Glutamatergic neuron (in vitro differentiated cells): ENCODE results near the gene PIP5K1B. TPM values are rescaled to one million over a fixed set of nuclear protein-coding genes. Genes with fewer than 3 reads are reported as not detected.

Source experiments
- DNase-seq: peaks from one replicate; pipeline ENCODE4 v3.0.0; 2022
- H3K27ac Mint-ChIP-seq: one replicate; pipeline ENCODE4 v1.8.0; 2020; ENCODE audit warnings: mild to moderate bottlenecking, mixed read lengths, inconsistent platforms; ENCODE audit not compliant: unreplicated experiment
- H3K27me3 Mint-ChIP-seq: one replicate; pipeline ENCODE4 v1.8.0; 2020; ENCODE audit warnings: mild to moderate bottlenecking, moderate library complexity, mixed read lengths, inconsistent platforms; ENCODE audit not compliant: unreplicated experiment
- H3K36me3 Mint-ChIP-seq: one replicate; pipeline ENCODE4 v1.8.0; 2020; ENCODE audit warnings: mild to moderate bottlenecking, mixed read lengths, inconsistent platforms; ENCODE audit not compliant: unreplicated experiment
- H3K4me1 Mint-ChIP-seq: one replicate; pipeline ENCODE4 v1.8.0; 2020; ENCODE audit warnings: mild to moderate bottlenecking, low read depth, mixed read lengths, inconsistent platforms; ENCODE audit not compliant: unreplicated experiment
- H3K4me3 Mint-ChIP-seq: one replicate; pipeline ENCODE4 v1.8.0; 2020; ENCODE audit warnings: mild to moderate bottlenecking, mixed read lengths, inconsistent platforms; ENCODE audit not compliant: unreplicated experiment
- H3K9me3 Mint-ChIP-seq: one replicate; pipeline ENCODE4 v1.8.0; 2020; ENCODE audit warnings: mild to moderate bottlenecking, moderate library complexity, mixed read lengths, inconsistent platforms; ENCODE audit not compliant: unreplicated experiment
- total RNA-seq: library from RNA; stranded (reverse); fragmentation: NEBNext Ultra II Directional; extraction: Animal tissue kit (Norgen Biotek cat#: 25700); gene quantifications from one replicate; pipeline ENCODE4 v1.2.1, GENCODE V29; 2021; ENCODE audit not compliant: unreplicated experiment
- TF ChIP-seq, protein P1 (sequence below): fragments of 200-600 bp; sonication (generic); IDR thresholded peaks from one replicate; pipeline ENCODE4 v1.5.0; 2021; ENCODE audit not compliant: partially characterized antibody, unreplicated experiment

The PIP5K1B gene
- total RNA-seq, 1 donor from 2014 or later = 0.27 TPM

GRCh38 chr9:69020301-69021145, 315.5 kb downstream of the PIP5K1B start:
- Mint-ChIP-seq H3K27ac (no peak overlapping the region), H3K4me1 (peaks cover 2% of the 10 kb centered on the region), H3K9me3 (no peaks in the 10 kb centered on the region), H3K4me3 (no peak overlapping the region), H3K27me3 (no peaks in the 10 kb centered on the region), H3K36me3 (no peaks in the 10 kb centered on the region)
- TF ChIP-seq, protein P1, sequence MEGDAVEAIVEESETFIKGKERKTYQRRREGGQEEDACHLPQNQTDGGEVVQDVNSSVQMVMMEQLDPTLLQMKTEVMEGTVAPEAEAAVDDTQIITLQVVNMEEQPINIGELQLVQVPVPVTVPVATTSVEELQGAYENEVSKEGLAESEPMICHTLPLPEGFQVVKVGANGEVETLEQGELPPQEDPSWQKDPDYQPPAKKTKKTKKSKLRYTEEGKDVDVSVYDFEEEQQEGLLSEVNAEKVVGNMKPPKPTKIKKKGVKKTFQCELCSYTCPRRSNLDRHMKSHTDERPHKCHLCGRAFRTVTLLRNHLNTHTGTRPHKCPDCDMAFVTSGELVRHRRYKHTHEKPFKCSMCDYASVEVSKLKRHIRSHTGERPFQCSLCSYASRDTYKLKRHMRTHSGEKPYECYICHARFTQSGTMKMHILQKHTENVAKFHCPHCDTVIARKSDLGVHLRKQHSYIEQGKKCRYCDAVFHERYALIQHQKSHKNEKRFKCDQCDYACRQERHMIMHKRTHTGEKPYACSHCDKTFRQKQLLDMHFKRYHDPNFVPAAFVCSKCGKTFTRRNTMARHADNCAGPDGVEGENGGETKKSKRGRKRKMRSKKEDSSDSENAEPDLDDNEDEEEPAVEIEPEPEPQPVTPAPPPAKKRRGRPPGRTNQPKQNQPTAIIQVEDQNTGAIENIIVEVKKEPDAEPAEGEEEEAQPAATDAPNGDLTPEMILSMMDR = no peak
- no peak for DNase-seq

DNA sequence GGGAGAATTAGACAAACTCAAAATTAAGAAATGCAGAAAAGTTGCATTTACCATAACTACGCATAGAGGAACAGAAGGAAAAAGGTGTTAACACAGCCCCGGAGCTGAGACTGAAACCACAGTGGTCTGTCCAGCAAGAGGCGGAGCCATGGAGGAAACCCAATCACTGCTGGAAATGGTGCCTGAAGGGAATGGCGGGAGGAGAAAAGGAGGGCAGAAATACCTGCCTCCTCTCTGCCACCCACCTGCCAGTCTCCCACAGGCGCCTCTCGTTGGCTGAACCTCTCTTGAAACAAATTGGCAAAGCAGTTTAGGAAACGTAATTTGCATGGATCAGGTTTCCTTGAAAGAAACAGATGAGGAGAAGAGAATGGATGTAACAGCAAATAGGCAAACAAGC, 318.6 kb downstream of the PIP5K1B start:
- H3K27me3 Mint-ChIP-seq = no peaks in the 10 kb centered on the region

DNA sequence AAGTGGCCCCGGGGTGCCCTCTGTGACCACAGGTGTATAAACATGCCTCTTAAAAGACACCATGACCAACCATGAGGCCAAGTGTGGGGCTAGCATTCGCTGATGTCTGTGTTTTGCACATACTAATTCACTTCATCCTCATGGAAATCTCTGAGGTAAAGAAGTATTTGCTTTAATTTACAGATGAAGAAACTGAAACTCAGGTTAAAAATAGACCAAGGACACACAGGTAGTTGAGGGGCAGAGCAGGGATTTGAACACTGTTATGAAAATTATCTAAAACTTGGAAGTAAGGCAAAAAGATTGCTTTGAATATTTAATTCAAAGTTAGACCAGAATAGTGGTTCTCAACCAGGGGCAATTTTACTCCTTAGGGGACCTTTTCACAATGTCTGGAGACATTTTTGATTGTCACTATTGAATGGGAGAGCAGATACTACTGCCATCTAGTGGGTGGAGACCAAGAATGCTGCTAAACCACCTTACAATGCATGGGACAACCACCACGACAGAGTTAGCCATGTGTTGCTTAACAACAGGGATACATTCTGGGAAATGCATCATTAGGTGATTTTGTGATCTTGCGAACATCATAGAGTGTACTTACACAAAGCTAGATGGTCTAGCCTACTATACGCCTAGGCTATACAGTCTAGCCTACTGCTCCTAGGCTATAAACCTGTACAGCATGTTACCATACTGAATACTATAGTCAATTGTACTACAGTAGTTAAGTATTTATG, 322.5 kb downstream of the PIP5K1B start:
- Mint-ChIP-seq H3K4me3 (no peak overlapping the region), H3K36me3 (no peaks in the 10 kb centered on the region), H3K4me1 (no peaks in the 10 kb centered on the region), H3K27me3 (peaks cover 3% of the 10 kb centered on the region), H3K9me3 (peaks cover 2% of the 10 kb centered on the region), H3K27ac (no peak overlapping the region)
- TF ChIP-seq, protein P1 = peak; percentile 83
- DNase-seq = no peak

More for the DNA sequence above, 318.6 kb downstream of the PIP5K1B start:
- Mint-ChIP-seq H3K9me3 (no peaks in the 10 kb centered on the region), H3K27ac (no peak overlapping the region), H3K36me3 (no peaks in the 10 kb centered on the region), H3K4me1 (peaks cover 2% of the 10 kb centered on the region), H3K4me3 (no peak overlapping the region)
- DNase-seq = no peak
- TF ChIP-seq, protein P1 = no peak

DNA sequence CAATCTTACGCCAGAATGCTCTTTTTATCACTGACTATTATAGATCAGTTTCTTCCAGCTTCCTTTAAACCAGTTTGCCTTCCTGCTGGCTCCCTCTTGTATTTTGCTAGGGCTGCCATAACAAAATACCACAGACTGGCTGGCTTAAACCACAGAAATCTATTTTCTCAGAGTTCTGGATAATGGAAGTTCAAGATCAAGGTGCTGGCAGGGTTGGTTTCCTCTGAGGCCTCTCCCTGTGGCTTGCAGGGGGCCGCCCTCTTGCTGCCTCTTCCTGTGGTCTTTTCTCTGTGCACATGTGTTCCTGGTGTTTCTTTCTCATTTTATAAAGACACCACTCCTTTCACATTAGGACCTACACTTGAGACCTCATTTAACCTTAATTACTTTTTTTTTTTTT, 323.7 kb downstream of the PIP5K1B start:
- Mint-ChIP-seq H3K27ac (no peak overlapping the region), H3K27me3 (peaks cover 3% of the 10 kb centered on the region), H3K9me3 (peaks cover 2% of the 10 kb centered on the region), H3K36me3 (no peaks in the 10 kb centered on the region), H3K4me3 (no peak overlapping the region), H3K4me1 (no peaks in the 10 kb centered on the region)
- TF ChIP-seq, protein P1 = no peak
- DNase-seq = no peak

DNA sequence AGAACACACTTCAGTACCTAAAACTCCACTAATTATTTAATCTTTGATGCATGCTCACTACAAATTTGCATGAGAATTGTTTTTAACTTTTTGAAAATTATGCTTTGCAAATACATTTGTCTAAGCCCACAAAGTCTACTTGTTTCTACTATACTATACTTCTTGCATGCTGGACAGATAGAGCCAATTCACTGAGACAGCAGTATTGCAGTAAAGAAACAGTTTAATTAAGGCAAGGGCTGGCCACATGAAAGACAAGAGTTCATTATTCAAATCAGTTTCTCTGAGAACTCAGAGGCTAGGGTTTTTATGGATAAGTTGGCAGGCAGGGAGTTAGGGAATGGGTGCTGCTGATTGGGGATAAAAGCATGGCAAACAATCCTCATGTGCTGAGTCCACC, 324.5 kb downstream of the PIP5K1B start:
- TF ChIP-seq, protein P1 = no peak
- Mint-ChIP-seq H3K4me3 (no peak overlapping the region), H3K4me1 (no peaks in the 10 kb centered on the region), H3K9me3 (peaks cover 2% of the 10 kb centered on the region), H3K36me3 (no peaks in the 10 kb centered on the region), H3K27ac (no peak overlapping the region), H3K27me3 (peaks cover 3% of the 10 kb centered on the region)
- DNase-seq = no peak
